Measurements from ENCODE around the gene PTK7. TPM values are rescaled to one million over a fixed set of nuclear protein-coding genes. Genes with fewer than 3 reads are reported as not detected.

Gene PTK7
- total and polyA plus RNA-seq, 2 donors (not counting 3 experiments of a cell fraction or from before 2014, with no cell fraction given): 41.9 to 65.6 TPM

- FAIRE-seq: no peak
- H3K9me1 ChIP-seq (replicated peaks; ENCODE audit: control insufficient read depth, extremely low read depth, insufficient read depth, low read length): no peaks in the 10 kb centered on the region
- dilution Hi-C loops (cut with MboI; ENCODE audit: extremely low pct_ligation_motif_present, low sequenced_read_pairs): no loop called here
- no peaks in the 10 kb centered on the region for H3K79me2 ChIP-seq (ENCODE audit: control insufficient read depth, insufficient read depth, low read length)
- no peak overlapping the region for H3K4me3 ChIP-seq (replicated peaks in 1 of 3; ENCODE audit: insufficient read depth in 1 of 3, low read depth in 1 of 3, low read length in 3 of 3)
- no peak overlapping the region for H3K27ac ChIP-seq (ENCODE audit: insufficient read depth, low read depth, low read length)
- no TSS peak for BruUV-seq (replicated peaks)
- peaks cover 17% of the 10 kb centered on the region for H3K4me1 ChIP-seq (ENCODE audit: control insufficient read depth, extremely low read depth, insufficient read depth, low read length)
- no peaks in the 10 kb centered on the region for H4K20me1 ChIP-seq (replicated peaks; ENCODE audit: control insufficient read depth, extremely low read depth, insufficient read depth, low read length)
- ChIA-PET POLR2A (no interaction called here), CTCF (interaction anchor here (0.6 to 1.2 kb wide), 2 partner anchors 43 to 67 kb away, joined by 3 to 4 read pairs; no protein-coding TSS in a partner anchor)
- no peaks in the 10 kb centered on the region for H3K27me3 ChIP-seq (ENCODE audit: control insufficient read depth in 2 of 2, insufficient read depth in 2 of 2, low read length in 2 of 2)
- no peak overlapping the region for H2AFZ ChIP-seq (ENCODE audit: low read depth, low read length)
- no peaks in the 10 kb centered on the region for H3K36me3 ChIP-seq (ENCODE audit: control insufficient read depth in 2 of 2, extremely low read depth in 1 of 2, insufficient read depth in 2 of 2, low read length in 2 of 2)
- no peak overlapping the region for H3K4me2 ChIP-seq (ENCODE audit: insufficient read depth, low read length)
- H3K9ac ChIP-seq (replicated peaks; ENCODE audit: extremely low read depth, insufficient read depth, low read length): no peak overlapping the region
- intact Hi-C loops (cut with micrococcal nuclease): no loop called here
- no peaks in the 10 kb centered on the region for H3K9me3 ChIP-seq (replicated peaks; ENCODE audit: control insufficient read depth, insufficient read depth, low read length)
- no peak for TF ChIP-seq EZH2 (IDR thresholded peaks at IDR 0.05; ENCODE audit: borderline replicate concordance, low read depth, low read length, severe bottlenecking)
- TF ChIP-seq CTCF (IDR thresholded peaks at IDR 0.05; ENCODE audit: extremely low read depth in 1 of 2, insufficient read depth in 1 of 2, low read depth in 1 of 2, low read length in 2 of 2): no peak
- no peak for TF ChIP-seq POLR2A (IDR thresholded peaks at IDR 0.05; ENCODE audit: low read depth, low read length)
- TF ChIP-seq FOS (IDR thresholded peaks at IDR 0.05; ENCODE audit: borderline replicate concordance, insufficient read depth, low read length): no peak
- TF ChIP-seq MAX (IDR thresholded peaks at IDR 0.05; ENCODE audit: insufficient read depth, insufficient read length): no peak
- no peak for TF ChIP-seq POLR2AphosphoS5 (IDR thresholded peaks at IDR 0.05; ENCODE audit: insufficient read depth, low read depth, low read length)
- no peak for TF ChIP-seq JUN (IDR thresholded peaks at IDR 0.05; ENCODE audit: borderline replicate concordance, insufficient read depth, insufficient read length, low read depth)
- TF ChIP-seq GATA2 (IDR thresholded peaks at IDR 0.05; ENCODE audit: insufficient read depth, insufficient read length, low read depth, low read length): no peak
- no peak for TF ChIP-seq MYC (IDR thresholded peaks at IDR 0.05; ENCODE audit: low read depth, low read length)
- no peak for DNase-seq (ENCODE audit: low read depth, low spot score)
Measured at GRCh38 chr6:43095939-43096338, 19.8 kb downstream of the PTK7 start.
